Epithelial cell of esophagus (primary cell): ENCODE measurements around the gene PTPRZ1.

Experiments used
- DNase-seq: peaks from one replicate; pipeline ENCODE4 v3.0.0; 2010; ENCODE audit warnings: low read depth
- H3K4me3 ChIP-seq: 2 replicates; pipeline ENCODE4 v1.5.1; 2011; ENCODE audit warnings: mild to moderate bottlenecking, low read length, control low read depth
- CTCF ChIP-seq: IDR thresholded peaks from 2 replicates; pipeline ENCODE4 v1.5.1; 2011; ENCODE audit warnings: low read depth, mild to moderate bottlenecking, low read length, control low read depth, inconsistent platforms; ENCODE audit not compliant: insufficient read depth; ENCODE audit errors: missing control alignments

The PTPRZ1 gene

DNA sequence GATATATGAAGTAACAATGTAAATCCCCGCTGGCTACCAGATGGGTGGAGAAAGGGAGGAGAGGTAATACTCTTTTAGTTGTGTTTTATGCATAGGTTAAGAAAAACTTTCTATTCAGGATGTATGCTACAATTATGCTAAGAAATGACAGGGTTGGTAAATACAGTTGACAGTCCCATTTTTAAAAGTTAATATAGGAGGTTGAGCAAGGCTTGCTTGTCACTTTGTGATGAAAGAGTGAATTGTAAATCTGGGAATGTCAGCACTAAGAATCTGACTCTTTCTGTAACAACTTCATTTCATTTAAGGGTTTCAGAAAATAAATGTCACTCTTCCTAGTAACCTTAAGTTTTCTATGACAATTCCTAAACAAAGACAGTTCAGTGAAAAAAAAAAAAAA, 59.8 kb downstream of the PTPRZ1 start:
- no peak overlapping the region for H3K4me3 ChIP-seq
- no peak for TF ChIP-seq CTCF
- peak; percentile 30 for DNase-seq

GRCh38 chr7:121936951-121937623, 64.1 kb downstream of the PTPRZ1 start:
- no peak for DNase-seq
- no peak for TF ChIP-seq CTCF
- H3K4me3 ChIP-seq: no peak overlapping the region

- no peak for DNase-seq
Measured at GRCh38 chr7:121938429-121938996, 65.6 kb downstream of the PTPRZ1 start.

DNA sequence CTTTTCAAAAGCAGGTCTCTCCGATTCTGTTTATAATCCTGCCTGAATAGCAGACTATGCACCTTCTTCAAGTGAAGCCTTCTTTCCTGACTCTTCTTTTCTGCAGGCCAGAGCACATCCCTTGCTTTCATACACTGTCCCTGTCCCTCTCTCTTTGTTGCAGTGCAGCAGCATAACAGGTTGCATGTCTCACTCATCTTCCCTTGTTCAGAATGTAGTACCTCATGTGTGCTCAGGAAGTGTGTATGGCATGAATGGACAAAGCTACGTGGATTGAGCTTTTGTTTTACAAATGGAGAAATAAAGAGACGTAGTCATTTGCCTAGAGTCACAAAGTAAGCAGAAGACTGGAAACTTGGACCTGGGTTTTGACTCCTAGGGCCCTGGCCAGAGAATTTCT, 68.0 kb downstream of the PTPRZ1 start:
- no peak for TF ChIP-seq CTCF
- peak; percentile 50 for DNase-seq
- H3K4me3 ChIP-seq: no peak overlapping the region

More at GRCh38 chr7:121938429-121938996, 65.6 kb downstream of the PTPRZ1 start:
- no peak for TF ChIP-seq CTCF
- no peak overlapping the region for H3K4me3 ChIP-seq

GRCh38 chr7:121941830-121942229, 68.9 kb downstream of the PTPRZ1 start:
- no peak overlapping the region for H3K4me3 ChIP-seq
- DNase-seq: peak; percentile 79
- no peak for TF ChIP-seq CTCF

GRCh38 chr7:121945066-121945465, 72.1 kb downstream of the PTPRZ1 start:
- no peak overlapping the region for H3K4me3 ChIP-seq
- DNase-seq: peak; percentile 60
- no peak for TF ChIP-seq CTCF
